Glomerular visceral epithelial cell (primary cell): ENCODE results near the gene HDGF.

Experiments used
- DNase-seq: peaks from one replicate; pipeline ENCODE4 v3.0.0-alpha.2; 2016; ENCODE audit errors: extremely low spot score

HDGF gene

DNA sequence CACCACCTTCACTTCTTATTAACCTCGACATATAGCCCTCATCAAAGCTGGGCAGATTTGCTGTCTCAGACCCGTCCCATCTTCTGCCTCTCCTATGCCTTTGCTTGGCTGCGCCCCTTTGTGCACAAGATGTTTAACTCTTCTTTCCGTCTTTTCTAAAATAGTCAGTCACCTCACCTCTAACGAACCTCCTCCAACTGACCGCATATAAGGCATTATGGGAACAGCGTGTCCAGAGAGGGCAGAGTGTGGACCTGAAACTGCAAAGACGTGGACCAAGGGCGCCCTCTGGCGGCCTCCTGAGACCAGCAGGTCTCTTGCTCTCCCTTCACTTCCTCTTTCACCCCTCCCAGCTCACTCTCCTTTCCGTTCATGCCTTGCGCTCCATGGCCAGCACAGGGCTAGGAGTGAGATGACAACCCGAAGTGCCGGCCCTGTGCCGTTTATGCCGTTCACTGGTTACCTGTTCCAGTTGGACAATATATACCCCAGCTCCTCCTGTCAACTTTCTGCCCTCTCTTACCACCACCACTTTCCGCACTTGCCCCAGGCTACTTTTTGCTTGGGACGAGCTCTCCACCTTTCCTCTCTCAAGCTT is 25.7 kb downstream of the HDGF start:
- peak; percentile 94 for DNase-seq

GRCh38 chr1:156721535-156721934 is 29.9 kb downstream of the HDGF start:
- no peak for DNase-seq

- no peak for DNase-seq
Measured at GRCh38 chr1:156721131-156721530, 30.3 kb downstream of the HDGF start.

DNA sequence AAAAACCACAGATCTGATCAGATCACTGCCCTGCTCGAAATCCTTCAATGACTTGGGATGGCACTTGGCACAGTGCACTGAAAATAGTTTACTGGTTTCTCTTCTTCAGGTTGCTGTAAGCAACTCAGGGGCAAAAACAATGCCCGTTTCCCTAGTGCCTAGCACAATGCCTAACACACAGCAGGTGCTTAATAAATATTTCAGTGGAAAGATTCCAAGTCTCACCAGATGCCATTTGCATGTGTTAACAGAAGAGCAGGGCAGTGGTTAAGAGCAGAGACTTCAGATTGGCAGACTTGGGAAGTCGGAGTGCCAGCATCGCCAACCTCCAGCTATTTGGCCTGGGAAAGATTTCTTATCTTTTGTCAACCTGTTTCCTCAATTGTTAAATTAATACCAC is 34.1 kb downstream of the HDGF start:
- no peak for DNase-seq

- DNase-seq: no peak
Measured at GRCh38 chr1:156714830-156715229, 36.6 kb downstream of the HDGF start.

GRCh38 chr1:156712626-156713025 is 38.8 kb downstream of the HDGF start:
- DNase-seq: no peak

DNA sequence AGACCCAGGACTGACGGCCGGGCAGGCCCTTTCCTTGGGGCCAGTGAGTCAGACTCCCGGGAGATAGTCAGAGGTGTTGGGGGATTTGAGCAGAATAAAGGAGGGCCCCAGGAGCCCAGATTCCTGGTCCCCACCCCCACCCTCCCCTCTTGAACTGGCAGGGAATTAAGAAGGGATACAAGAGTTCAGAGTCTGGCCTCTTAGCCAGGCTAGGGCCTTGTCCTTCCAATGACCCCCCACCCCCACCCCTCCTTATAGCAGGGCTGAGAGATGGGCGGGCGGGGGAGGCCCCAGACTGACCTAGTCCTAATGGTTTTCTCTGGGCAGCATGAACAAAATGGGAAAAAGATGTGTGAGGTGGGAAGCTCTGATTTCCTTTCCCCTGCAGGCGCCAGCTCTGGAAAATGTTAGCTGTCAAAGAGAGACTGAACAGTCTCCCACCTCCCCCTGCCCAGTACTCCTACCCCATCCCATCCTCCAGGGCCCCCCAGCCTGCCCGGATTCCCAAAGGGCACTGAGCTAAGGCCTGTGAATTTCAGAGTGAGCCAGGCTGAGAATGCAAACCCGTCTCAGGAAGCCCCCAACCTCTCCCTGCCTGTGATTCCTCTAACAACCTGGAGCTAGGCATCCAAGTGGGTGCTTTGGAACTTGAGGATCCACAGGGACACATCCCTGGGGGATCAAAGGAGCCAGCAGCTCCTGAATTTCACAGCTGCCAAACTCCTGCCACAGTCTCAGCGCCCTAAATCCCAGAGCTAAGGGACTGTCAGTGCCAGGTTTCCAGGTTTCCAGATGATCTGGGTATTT is 40.3 kb downstream of the HDGF start:
- no peak for DNase-seq

DNA sequence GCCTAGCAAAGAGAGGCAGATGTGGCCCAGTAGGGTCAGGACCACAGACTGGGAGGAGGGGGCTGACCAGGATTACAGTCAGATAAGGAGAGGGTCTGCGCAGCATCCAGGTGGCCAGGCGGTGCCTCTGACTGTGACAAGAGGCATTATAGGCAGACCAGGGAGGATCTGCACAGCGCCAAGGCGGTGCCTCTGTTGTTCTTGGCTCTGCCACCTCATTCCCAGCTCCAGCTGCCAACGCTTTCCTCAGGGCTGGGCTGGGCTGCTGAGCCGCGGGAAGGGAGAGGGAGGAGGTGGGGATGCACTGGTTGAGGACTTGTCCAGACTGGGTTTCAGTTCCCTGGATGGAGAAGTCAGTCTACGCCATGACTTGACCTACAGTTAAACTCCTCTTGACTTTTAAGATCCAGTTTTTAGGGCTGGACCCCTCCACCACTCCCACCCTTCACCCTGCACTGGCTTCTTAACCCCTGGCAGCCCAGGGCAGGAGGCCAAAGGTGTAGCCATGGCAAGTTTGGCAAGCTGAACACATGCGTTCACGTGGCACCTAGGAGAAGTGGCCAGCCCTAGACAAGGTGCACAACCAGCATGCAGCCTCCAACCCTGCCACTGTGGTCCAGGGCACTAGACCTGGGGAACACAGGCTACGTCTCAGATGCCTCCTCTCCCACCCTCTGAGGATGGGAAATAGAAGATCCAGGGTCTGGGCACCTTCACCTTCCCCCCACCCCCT is 41.6 kb downstream of the HDGF start:
- peak; percentile 70 for DNase-seq

DNA sequence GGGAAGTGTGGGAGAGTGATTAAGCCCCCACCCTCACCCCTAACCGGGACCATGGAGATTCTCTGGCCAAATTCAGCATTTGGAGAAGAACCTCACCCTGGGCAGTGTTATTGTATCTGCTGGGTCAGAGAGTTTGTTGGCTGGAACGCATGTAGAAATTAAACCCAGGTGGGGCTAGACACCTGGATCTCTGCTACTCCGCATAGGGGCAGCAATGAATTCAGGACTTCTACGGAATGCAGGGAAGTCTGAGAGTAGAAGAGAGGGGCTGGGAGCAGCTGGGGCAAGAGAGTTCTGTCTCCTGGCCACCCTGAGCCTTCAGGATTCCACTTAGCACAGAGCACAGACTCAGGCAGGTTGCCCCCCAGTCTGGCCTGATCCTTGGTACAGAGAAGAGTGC is 42.4 kb downstream of the HDGF start:
- no peak for DNase-seq

- DNase-seq: no peak
Measured at GRCh38 chr1:156708218-156708661, 43.2 kb downstream of the HDGF start.

DNA sequence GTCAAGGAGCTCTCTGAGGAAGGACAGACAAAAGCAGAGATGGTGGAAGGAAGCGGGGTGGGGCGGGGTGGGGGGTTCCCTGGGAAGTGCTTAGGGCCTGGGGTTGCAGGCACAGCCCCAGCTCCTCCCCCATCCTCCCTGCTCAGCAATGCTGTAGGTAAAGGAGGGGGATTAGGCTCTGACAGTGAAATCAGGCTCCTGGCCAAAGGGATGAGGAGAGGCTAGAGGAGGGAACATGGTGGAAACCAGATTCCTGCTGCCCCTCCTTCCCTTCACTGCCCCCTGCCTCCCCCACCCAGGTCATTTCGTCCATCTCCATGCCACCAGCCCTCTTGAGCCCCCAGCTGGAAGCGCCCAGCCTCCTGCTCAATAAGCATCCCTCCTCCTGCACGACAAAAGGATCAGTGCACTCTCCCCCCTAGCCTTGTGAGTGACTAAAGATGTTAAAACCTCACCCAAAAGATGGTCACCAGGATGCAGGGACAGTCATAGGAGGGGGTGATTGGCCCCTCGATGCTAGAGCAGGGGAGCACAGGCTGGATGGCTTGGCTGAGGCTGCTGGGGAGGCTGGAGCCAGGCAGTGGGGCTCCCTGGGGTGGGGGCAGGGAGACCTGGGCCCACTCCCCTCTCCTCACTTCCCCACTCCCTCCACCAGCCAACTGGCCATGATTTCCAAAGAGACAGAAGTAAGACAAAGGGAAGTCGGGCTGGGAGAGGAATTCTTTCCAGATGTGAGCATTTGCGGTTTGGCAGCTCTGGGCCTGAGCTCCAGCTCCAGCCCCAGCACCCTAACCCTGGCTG is 43.9 kb downstream of the HDGF start:
- no peak for DNase-seq

GRCh38 chr1:156706657-156707416 is 44.6 kb downstream of the HDGF start:
- no peak for DNase-seq

DNA sequence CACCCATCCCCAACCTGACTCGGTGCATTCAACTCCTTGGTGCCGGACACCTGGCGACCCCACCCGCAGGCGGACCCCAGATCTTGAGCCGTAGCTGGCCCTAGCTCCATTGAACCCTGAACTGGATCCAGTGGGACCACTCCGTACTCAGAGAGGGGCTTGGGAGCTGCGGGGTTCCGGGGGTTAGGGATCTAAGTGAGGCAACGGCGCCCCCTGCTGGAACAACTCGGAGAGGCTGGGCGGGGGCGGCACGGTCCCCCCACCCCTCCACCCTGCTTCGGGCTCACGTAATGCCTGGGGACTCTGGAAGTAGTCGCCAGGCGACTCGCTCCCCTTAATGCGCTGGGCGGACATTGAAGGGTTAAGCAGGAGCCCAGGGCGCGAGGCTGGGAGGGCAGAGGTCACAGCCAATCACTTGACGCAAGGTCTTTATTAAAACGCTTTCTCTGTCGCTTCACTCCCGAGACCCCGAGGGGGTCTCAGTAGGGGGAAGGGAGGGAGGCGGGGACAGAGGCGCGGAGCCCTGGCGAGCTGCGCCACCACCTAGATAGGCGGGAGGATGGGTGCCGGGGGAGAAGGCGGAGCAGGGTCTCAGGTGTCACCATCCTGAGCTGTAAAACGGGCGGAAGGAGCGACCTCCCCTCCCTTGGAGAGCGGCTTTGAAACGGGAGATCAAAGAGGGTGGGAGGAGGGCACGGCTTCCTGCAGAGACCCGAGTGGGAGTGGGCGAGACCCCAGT is 45.4 kb downstream of the HDGF start:
- peak; percentile 47 for DNase-seq

DNA sequence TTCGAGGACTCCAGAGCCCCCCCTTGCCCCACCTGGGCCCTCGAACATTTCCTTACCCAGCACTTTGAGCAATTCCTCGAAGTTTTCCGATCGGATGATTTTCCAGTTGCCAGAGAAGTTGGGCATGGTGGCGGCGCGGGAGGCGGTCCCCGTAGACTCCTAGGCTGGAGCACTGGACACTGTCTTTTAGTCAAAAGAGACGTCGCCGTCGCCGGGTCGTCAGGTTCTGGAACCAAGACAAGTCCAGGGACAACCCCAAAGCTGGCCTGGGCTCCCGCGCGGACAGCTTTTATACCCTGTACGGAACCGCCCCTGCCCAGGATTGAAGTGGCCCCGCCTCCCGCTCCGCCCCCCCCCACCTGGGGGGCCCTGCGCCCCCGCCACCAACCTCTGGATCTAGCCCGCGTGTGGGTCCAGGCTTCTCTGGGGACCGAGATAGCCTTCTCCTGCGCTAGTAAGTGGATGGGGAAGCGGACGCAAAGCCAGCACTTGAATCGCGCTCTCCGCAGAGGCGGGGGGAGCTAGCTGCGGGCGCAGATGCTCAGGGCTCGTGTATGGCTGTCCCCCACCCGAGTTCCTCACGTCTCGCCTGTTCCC is 46.1 kb downstream of the HDGF start, which contains the start of gene CRABP2:
CRABP2 (minus strand) TSS at position 263 of the 597 bp plus-strand sequence; CDS start at position 126, 137 bp downstream.
- DNase-seq: no peak

GRCh38 chr1:156704930-156705320 is 46.5 kb downstream of the HDGF start:
- DNase-seq: peak; percentile 82

GRCh38 chr1:156704166-156704711 is 47.2 kb downstream of the HDGF start:
- DNase-seq: no peak

- no peak for DNase-seq
Measured at GRCh38 chr1:156703741-156704140, 47.7 kb downstream of the HDGF start.

- DNase-seq: no peak
Measured at GRCh38 chr1:156703336-156703735, 48.1 kb downstream of the HDGF start.

DNA sequence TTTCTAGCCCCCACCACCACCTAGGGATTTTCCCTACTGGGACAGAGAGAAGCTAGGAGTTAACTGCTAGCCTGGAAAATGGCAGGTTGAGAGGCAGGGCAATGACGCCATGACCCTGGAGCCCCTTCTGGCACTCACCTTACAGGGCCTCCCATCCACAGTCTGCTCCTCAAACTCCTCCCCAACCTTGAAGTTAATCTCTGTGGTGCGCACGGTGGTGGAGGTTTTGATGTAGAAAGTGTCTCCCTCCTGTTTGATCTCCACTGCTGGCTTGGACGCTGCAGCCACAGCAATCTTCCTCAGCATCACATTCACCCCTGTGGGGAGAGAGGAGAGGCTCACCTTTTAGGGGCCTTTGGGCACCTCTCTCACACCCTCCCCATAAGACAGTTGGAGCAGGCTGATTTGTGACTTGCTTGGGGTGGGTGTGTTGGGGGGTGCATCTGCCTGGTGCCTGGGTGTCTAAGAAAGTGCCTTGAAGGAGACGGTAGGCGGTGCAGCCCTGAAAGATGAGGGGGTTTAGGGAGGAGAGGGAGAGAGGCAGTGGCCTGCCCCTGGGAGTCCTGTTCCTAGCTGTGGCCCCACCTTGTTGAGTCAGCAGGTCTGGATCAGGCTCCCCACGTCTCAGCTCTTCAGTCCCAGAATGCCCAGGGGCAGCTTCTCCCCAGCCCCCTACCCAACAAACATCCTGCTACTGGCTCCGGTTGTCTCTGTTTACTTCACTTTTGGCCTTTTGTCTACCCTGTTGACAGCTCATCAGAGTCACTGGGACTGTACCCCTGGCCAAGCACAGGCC is 50.5 kb downstream of the HDGF start:
- no peak for DNase-seq
